ENCODE data around the gene OR5H1.

DNA sequence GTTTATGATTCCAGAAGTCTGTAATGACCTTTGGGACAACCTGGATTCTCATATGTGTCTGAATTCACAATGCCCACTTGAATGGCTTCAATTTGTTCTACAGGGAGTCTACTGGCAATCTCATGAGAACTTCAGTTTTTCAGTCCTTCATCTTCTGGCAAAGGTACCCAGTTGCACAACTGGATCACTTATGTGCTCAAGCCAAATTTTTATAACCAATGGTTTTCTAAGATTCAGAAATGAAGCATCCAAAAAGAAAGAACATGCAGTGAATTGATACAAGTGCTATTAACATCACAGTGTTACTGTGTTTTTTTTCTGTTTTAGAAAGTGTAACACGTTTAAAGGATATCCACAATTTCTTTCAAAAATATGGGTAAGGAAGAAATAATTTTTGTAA lies 16.7 kb downstream of the OR5H1 start, which contains the start of gene OR5H14:
- TF ChIP-seq, protein P1, sequence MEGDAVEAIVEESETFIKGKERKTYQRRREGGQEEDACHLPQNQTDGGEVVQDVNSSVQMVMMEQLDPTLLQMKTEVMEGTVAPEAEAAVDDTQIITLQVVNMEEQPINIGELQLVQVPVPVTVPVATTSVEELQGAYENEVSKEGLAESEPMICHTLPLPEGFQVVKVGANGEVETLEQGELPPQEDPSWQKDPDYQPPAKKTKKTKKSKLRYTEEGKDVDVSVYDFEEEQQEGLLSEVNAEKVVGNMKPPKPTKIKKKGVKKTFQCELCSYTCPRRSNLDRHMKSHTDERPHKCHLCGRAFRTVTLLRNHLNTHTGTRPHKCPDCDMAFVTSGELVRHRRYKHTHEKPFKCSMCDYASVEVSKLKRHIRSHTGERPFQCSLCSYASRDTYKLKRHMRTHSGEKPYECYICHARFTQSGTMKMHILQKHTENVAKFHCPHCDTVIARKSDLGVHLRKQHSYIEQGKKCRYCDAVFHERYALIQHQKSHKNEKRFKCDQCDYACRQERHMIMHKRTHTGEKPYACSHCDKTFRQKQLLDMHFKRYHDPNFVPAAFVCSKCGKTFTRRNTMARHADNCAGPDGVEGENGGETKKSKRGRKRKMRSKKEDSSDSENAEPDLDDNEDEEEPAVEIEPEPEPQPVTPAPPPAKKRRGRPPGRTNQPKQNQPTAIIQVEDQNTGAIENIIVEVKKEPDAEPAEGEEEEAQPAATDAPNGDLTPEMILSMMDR (IDR thresholded peaks at IDR 0.05), result no peak
- no peak for TF ChIP-seq POLR2A (IDR thresholded peaks at IDR 0.05)
